Measurements from ENCODE around the gene BTNL9.

DNA sequence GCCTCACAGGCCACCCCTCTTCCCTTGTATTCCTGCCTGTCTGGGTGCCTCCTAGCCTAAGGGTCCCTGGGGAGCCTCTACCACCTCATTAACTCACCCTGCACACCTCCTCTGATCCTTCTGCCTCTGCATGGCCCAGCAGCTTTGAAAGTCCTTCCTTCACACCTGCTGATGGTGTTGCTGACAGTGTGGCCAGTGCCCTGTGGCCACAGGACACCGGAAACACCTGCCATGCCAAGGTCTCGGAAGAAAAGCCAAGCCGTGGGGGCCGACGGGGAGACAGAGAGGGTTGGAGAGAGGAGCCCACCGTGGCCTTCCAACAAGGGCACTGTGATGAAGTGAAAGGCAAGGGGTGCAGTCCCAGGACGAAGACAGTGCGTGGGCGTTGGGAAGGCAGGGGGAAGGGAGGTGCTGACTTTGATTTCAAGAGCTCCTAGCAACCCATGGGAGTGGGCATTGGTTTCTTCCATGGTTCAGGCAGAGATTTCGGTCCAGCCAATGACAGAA lies 4.1 kb downstream of the BTNL9 start:
- TF ChIP-seq, protein P1, sequence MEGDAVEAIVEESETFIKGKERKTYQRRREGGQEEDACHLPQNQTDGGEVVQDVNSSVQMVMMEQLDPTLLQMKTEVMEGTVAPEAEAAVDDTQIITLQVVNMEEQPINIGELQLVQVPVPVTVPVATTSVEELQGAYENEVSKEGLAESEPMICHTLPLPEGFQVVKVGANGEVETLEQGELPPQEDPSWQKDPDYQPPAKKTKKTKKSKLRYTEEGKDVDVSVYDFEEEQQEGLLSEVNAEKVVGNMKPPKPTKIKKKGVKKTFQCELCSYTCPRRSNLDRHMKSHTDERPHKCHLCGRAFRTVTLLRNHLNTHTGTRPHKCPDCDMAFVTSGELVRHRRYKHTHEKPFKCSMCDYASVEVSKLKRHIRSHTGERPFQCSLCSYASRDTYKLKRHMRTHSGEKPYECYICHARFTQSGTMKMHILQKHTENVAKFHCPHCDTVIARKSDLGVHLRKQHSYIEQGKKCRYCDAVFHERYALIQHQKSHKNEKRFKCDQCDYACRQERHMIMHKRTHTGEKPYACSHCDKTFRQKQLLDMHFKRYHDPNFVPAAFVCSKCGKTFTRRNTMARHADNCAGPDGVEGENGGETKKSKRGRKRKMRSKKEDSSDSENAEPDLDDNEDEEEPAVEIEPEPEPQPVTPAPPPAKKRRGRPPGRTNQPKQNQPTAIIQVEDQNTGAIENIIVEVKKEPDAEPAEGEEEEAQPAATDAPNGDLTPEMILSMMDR (IDR thresholded peaks at IDR 0.05; ENCODE audit: poor library complexity, severe bottlenecking): no peak
- no peak for TF ChIP-seq POLR2AphosphoS5 (IDR thresholded peaks at IDR 0.05)
- no peak for TF ChIP-seq SMC3 (conservative IDR thresholded peaks at IDR 0.05; ENCODE audit: poor library complexity)

Measured in neural cell (in vitro differentiated cells).